GM23338 (cell line): ENCODE measurements around the gene SNTB2. TPM values are rescaled to one million over a fixed set of nuclear protein-coding genes. Genes with fewer than 3 reads are reported as not detected.

Experiments used
- ATAC-seq: fragments of 200-7000 bp; cut with Tn5 transposase; 3 replicates; pipeline ENCODE4 v1.9.1; 2020
- DNase-seq: peaks from one replicate; pipeline ENCODE4 v3.0.0-alpha.2; 2015; ENCODE audit warnings: low spot score
- H2AFZ ChIP-seq: fragments of 200-600 bp; sonication (generic); 2 replicates; pipeline ENCODE4 v1.8.0; 2016; ENCODE audit warnings: antibody characterized with exemption, mild to moderate bottlenecking, moderate library complexity
- H3F3A ChIP-seq: fragments of 200-600 bp; sonication (generic); replicated peaks from 2 replicates; pipeline ENCODE4 v1.8.0; 2017; ENCODE audit warnings: antibody characterized with exemption, mixed run types, low read depth
- H3K27ac ChIP-seq: fragments of 200-600 bp; sonication (generic); 2 replicates; pipeline ENCODE4 v1.6.1; 2016; ENCODE audit warnings: low read depth
- H3K27me3 ChIP-seq: fragments of 200-600 bp; sonication (generic); 2 replicates; pipeline ENCODE4 v1.8.0; 2016; ENCODE audit warnings: mild to moderate bottlenecking, mixed run types, moderate library complexity; ENCODE audit not compliant: insufficient read depth
- H3K36me3 ChIP-seq: fragments of 200-600 bp; sonication (generic); 2 replicates; pipeline ENCODE4 v1.8.0; 2016; ENCODE audit warnings: mild to moderate bottlenecking; ENCODE audit not compliant: insufficient read depth
- H3K4me1 ChIP-seq: fragments of 200-600 bp; sonication (generic); 2 replicates; pipeline ENCODE4 v1.8.0; 2016; ENCODE audit warnings: mild to moderate bottlenecking, moderate library complexity; ENCODE audit not compliant: insufficient read depth
- H3K4me2 ChIP-seq: fragments of 200-600 bp; sonication (generic); 2 replicates; pipeline ENCODE4 v1.7.1; 2017; ENCODE audit warnings: mixed run types
- H3K4me3 ChIP-seq: fragments of 200-600 bp; sonication (generic); 2 replicates; pipeline ENCODE4 v1.6.1; 2016; ENCODE audit warnings: mixed run types
- H3K79me2 ChIP-seq: fragments of 200-600 bp; sonication (generic); replicated peaks from 2 replicates; pipeline ENCODE4 v1.8.0; 2017; ENCODE audit warnings: mild to moderate bottlenecking; ENCODE audit not compliant: insufficient read depth
- H3K9me2 ChIP-seq: fragments of 200-600 bp; sonication (generic); 2 replicates; pipeline ENCODE4 v1.8.0; 2017; ENCODE audit not compliant: insufficient read depth
- H4K20me1 ChIP-seq: fragments of 200-600 bp; sonication (generic); replicated peaks from 2 replicates; pipeline ENCODE4 v1.8.0; 2017; ENCODE audit warnings: mild to moderate bottlenecking; ENCODE audit not compliant: insufficient read depth
- H3K27ac Mint-ChIP-seq: 2 replicates; pipeline ENCODE4 v1.8.0; 2020; ENCODE audit warnings: inconsistent platforms, mild to moderate bottlenecking, moderate library complexity, mixed read lengths
- H3K27me3 Mint-ChIP-seq: 3 replicates; pipeline ENCODE4 v1.8.0; 2022; ENCODE audit warnings: low read depth, mild to moderate bottlenecking, moderate library complexity, mixed read lengths, inconsistent platforms; ENCODE audit not compliant: insufficient read depth, poor library complexity
- H3K36me3 Mint-ChIP-seq: 3 replicates; pipeline ENCODE4 v1.8.0; 2021; ENCODE audit warnings: low read depth, mild to moderate bottlenecking, inconsistent platforms, moderate library complexity, mixed read lengths
- H3K4me1 Mint-ChIP-seq: 3 replicates; pipeline ENCODE4 v1.8.0; 2020; ENCODE audit warnings: mild to moderate bottlenecking, inconsistent platforms, mixed read lengths
- H3K4me3 Mint-ChIP-seq: 3 replicates; pipeline ENCODE4 v1.8.0; 2021; ENCODE audit warnings: moderate library complexity, mild to moderate bottlenecking, inconsistent platforms, mixed read lengths
- H3K9me3 Mint-ChIP-seq: 3 replicates; pipeline ENCODE4 v1.8.0; 2020; ENCODE audit warnings: moderate library complexity, mild to moderate bottlenecking, inconsistent platforms, mixed read lengths
- CREB1 ChIP-seq: fragments of 250-450 bp; sonication (Bioruptor Pico); IDR thresholded peaks from 2 replicates; pipeline ENCODE4 v1.5.0; 2020; ENCODE audit warnings: low read depth, mild to moderate bottlenecking, moderate library complexity
- CTCF ChIP-seq, 2 experiments: fragments of 200-600 bp in 1 of 2; sonication (generic) in 1 of 2; conservative IDR thresholded peaks; 2 replicates each; pipeline versions ENCODE4 v1.5.1 to v1.6.1; 2016 to 2017; ENCODE audit warnings: antibody characterized with exemption in 2 of 2, low read depth in 2 of 2, mild to moderate bottlenecking in 2 of 2, moderate library complexity in 1 of 2
- ETS1 ChIP-seq: IDR thresholded peaks from 2 replicates; pipeline ENCODE4 v1.6.1; 2016; ENCODE audit warnings: antibody characterized with exemption
- EZH2 ChIP-seq: fragments of 200-600 bp; sonication (generic); IDR thresholded peaks from one replicate; pipeline ENCODE4 v1.8.0; 2017; ENCODE audit warnings: antibody characterized with exemption, mild to moderate bottlenecking, low read depth; ENCODE audit not compliant: unreplicated experiment
- EZH2phosphoT487 ChIP-seq: fragments of 200-600 bp; sonication (generic); IDR thresholded peaks from one replicate; pipeline ENCODE4 v1.8.1; 2018; ENCODE audit warnings: antibody characterized with exemption; ENCODE audit not compliant: unreplicated experiment
- JUNB ChIP-seq: IDR thresholded peaks from one replicate; pipeline ENCODE4 v1.6.1; 2016; ENCODE audit warnings: antibody characterized with exemption; ENCODE audit not compliant: unreplicated experiment
- NANOG ChIP-seq: IDR thresholded peaks from 2 replicates; pipeline ENCODE4 v1.6.1; 2016; ENCODE audit warnings: antibody characterized with exemption, borderline replicate concordance
- POLR2AphosphoS5 ChIP-seq: IDR thresholded peaks from 2 replicates; pipeline ENCODE4 v1.6.1; 2016; ENCODE audit warnings: antibody characterized with exemption, low read depth
- REST ChIP-seq: IDR thresholded peaks from one replicate; pipeline ENCODE4 v1.6.1; 2018; ENCODE audit warnings: antibody characterized with exemption; ENCODE audit not compliant: unreplicated experiment
- STAT1 ChIP-seq: IDR thresholded peaks from one replicate; pipeline ENCODE4 v1.6.1; 2016; ENCODE audit warnings: antibody characterized with exemption; ENCODE audit not compliant: unreplicated experiment
- ZNF114 ChIP-seq: fragments of 250-450 bp; sonication (Bioruptor Pico); IDR thresholded peaks from 2 replicates; pipeline ENCODE4 v1.5.0; 2020; ENCODE audit warnings: mild to moderate bottlenecking, moderate library complexity
- ZNF331 ChIP-seq: fragments of 250-450 bp; sonication (Bioruptor Pico); IDR thresholded peaks from 2 replicates; pipeline ENCODE4 v1.5.0; 2020; ENCODE audit warnings: low read depth, mild to moderate bottlenecking, moderate library complexity
- ZNF462 ChIP-seq: fragments of 250-450 bp; sonication (Bioruptor Pico); IDR thresholded peaks from 2 replicates; pipeline ENCODE4 v1.5.0; 2020; ENCODE audit warnings: mild to moderate bottlenecking, moderate library complexity
- polyA plus RNA-seq: library from polyadenylated mRNA; unstranded; fragments of >200 nt; fragmentation: Nextera tagmentation; extraction: Ambion mirVana; gene quantifications from 2 replicates; pipeline ENCODE4 v1.2.1, GENCODE V29; 2016
- total RNA-seq: library from RNA; depleted of rRNA; stranded (reverse); fragments of >200 nt; shearing (Covaris generic); gene quantifications from 2 replicates; pipeline ENCODE4 v1.2.3, GENCODE V29; 2014

The SNTB2 gene
- total and polyA plus RNA-seq, 2 experiments from 2014 or later: 4.8 to 42.7 TPM

GRCh38 chr16:69310653-69311532, 123.9 kb downstream of the SNTB2 start, which contains the start of gene VPS4A:
TSS of gene VPS4A (plus strand) at chr16:69311350. CDS start at chr16:69311512, 162 bp downstream.
- peaks cover 26% of the 10 kb centered on the region for H3K79me2 ChIP-seq
- no peaks in the 10 kb centered on the region; the same call in 1 of the 2 replicates for H3K36me3 ChIP-seq
- peak within 1 kb of the TSS; percentile 97 for H2AFZ ChIP-seq
- DNase-seq (peak; percentile 98), ATAC-seq (peak; percentile 84)
- Mint-ChIP-seq H3K4me1 (peaks cover 5% of the 10 kb centered on the region), H3K27ac (peak within 1 kb of the TSS; percentile 83), H3K36me3 (peaks cover 11% of the 10 kb centered on the region), H3K4me3 (peak within 1 kb of the TSS; percentile 98), H3K9me3 (no peaks in the 10 kb centered on the region), H3K27me3 (peaks cover 11% of the 10 kb centered on the region)
- H3K27ac ChIP-seq: peak within 1 kb of the TSS; percentile 90
- no peak for TF ChIP-seq ZNF462 (CRISPR knock-in tag)
- TF ChIP-seq ZNF331 (CRISPR knock-in tag): no peak
- peak; percentile 66 for TF ChIP-seq POLR2AphosphoS5
- TF ChIP-seq ETS1: no peak
- TF ChIP-seq CREB1 (CRISPR knock-in tag): no peak
- TF ChIP-seq NANOG: no peak
- TF ChIP-seq EZH2phosphoT487: no peak
- no peak for TF ChIP-seq STAT1
- no peak for TF ChIP-seq EZH2
- TF ChIP-seq CTCF (conservative IDR thresholded peaks at IDR 0.05; ENCODE audit: low read depth in 2 of 2): peak; percentile 56 to 88
- TF ChIP-seq JUNB: no peak
- no peak for TF ChIP-seq ZNF114 (CRISPR knock-in tag)
- TF ChIP-seq REST: no peak
- peaks cover 18% of the 10 kb centered on the region for H4K20me1 ChIP-seq
- no peaks in the 10 kb centered on the region for H3K27me3 ChIP-seq
- peak within 1 kb of the TSS; percentile 92 for H3K4me2 ChIP-seq
- peak within 1 kb of the TSS; percentile 89 for H3K4me3 ChIP-seq
- 0 out of 2 replicates have a peak, but pooled peaks cover 3% of the 10 kb centered on the region for H3K4me1 ChIP-seq
- peaks cover 5% of the 10 kb centered on the region; the same call in 1 of the 2 replicates for H3F3A ChIP-seq
- no peaks in the 10 kb centered on the region for H3K9me2 ChIP-seq
